Sciatic nerve (tissue), 2 donors: ENCODE data around the gene HELLS. TPM values are rescaled to one million over a fixed set of nuclear protein-coding genes. Genes with fewer than 3 reads are reported as not detected.
A peak's percentile ranks its signal among the peaks of the same experiment; 100 is the strongest.
"Not testable (repeated sequence)": the region's sequence is repeated elsewhere in the genome, so short reads cannot be mapped to it uniquely, and the experiment has no call there.

ENCODE experiments used
- ATAC-seq: fragments of 200-7000 bp; cut with Tn5 transposase; one replicate; pipeline ENCODE4 v1.9.1; 2020; ENCODE audit warnings: mild to moderate bottlenecking, moderate library complexity
- DNase-seq: peaks from one replicate; pipeline ENCODE4 v3.0.0-alpha.2; 2020; ENCODE audit warnings: low spot score
- intact Hi-C: fragments of 100-400 bp; cut with DNase I; formaldehyde crosslinking; loops from one replicate; pipeline ENCODE4 v1.14.2; 2022
- total RNA-seq: library from RNA; stranded (reverse); fragmentation: NEBNext Ultra II Directional; extraction: Animal tissue kit (Norgen Biotek cat#: 25700); gene quantifications from one replicate; pipeline ENCODE4 v1.2.1, GENCODE V29; 2021
- donor health status: DM: no; HTN: no; CAD: no.
- donor health status: DM: no; HTN: no; CAD: no.

Gene HELLS
- total RNA-seq, result 6.2 TPM

DNA sequence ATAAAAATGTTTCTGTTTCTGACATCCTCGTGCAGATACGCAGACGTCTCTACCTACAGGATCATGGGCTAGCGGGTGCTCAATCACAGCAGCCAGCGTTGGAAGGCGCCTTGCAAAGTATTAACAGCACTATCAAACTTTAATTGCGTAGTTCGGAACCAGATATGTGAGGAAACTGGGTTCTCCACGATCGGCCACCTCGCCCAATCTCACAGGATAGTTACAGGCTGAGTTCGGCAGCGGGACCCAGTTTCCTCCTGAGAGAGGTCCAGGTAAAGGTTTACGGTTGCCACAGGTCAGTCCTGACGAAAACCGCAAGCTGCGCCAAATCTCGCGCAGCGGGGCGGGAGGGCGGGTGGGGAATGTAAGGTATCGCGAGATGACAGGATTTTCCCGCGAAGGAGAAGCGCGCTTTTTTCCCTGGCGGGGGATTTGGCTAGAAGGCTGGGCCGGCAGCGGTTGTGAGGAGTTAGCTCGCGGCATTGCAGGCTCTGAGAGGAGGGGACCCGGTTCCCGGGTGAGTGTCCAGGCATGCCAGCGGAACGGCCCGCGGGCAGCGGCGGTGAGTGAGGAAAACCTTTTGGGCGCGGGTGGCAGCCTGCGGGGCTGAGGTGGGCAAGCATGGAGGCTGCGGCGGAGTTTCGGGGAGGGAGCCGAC lies at the start of gene HELLS:
TSS of gene HELLS (plus strand) at position 398 of the 658 bp plus-strand sequence. CDS start at position 532, 134 bp downstream.
- ATAC-seq (peak; percentile 94), DNase-seq (peak; percentile 85)
- intact Hi-C loops, result no loop called here

DNA sequence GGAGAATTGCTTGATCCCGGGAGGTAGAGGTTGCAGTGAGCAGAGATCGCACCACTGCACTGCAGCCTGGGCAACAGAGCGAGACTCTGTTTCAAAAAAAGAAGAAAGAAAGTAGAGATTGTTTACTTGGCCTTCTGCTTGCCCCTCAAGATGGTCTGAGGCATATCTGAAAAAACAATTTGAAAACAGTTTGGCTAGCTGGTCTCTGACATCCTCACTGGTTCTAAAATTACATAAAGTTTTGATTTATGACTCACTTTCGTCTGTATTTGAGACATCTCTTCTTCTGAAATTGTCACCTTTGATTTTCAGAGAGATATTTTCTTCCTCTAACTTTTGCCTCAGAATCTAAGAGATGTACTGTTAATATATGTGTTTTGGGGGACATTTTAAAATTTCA lies 49.6 kb upstream of the HELLS start:
- no peak for DNase-seq
- intact Hi-C loops, result no loop called here
- ATAC-seq, result no peak

DNA sequence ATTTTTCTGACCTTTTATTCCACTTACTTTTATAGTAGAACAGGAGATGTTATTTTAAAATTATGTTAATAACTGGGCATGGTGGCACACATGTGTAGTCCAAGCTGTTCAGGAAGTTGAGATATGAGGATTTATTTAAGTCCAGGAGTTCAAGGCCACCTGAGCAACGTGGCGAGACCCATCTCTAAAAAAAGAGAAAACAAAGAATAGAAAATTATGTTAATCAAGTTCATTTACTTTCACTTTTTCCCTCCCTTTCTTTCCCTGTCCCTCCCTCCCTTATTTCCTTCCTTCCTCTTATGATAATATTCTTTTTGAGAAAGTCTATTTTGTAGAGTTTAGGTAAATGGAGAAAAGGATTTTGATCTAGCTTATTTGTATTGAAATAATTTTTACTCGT lies 48.9 kb upstream of the HELLS start:
- no peak for ATAC-seq
- no peak for DNase-seq
- intact Hi-C loops, result no loop called here

DNA sequence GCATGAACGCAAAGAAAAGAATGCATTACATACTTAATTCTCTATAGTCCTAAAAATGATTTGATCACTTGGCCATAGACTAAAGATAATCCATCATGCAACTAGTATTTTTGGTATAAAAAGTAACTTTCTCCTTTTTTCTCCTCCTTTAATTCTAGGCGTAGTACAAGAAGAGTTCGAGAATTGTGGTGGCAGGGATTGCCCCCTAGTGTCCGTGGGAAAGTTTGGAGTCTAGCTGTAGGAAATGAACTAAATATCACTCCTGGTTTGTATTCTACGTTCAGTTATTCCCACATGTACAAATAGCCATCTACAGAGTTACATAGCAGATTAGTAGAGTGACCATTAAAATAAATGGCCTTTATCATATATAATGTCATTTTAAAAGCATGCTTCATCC lies 45.5 kb upstream of the HELLS start:
- ATAC-seq (no peak), DNase-seq (no peak)
- intact Hi-C loops, result no loop called here

DNA sequence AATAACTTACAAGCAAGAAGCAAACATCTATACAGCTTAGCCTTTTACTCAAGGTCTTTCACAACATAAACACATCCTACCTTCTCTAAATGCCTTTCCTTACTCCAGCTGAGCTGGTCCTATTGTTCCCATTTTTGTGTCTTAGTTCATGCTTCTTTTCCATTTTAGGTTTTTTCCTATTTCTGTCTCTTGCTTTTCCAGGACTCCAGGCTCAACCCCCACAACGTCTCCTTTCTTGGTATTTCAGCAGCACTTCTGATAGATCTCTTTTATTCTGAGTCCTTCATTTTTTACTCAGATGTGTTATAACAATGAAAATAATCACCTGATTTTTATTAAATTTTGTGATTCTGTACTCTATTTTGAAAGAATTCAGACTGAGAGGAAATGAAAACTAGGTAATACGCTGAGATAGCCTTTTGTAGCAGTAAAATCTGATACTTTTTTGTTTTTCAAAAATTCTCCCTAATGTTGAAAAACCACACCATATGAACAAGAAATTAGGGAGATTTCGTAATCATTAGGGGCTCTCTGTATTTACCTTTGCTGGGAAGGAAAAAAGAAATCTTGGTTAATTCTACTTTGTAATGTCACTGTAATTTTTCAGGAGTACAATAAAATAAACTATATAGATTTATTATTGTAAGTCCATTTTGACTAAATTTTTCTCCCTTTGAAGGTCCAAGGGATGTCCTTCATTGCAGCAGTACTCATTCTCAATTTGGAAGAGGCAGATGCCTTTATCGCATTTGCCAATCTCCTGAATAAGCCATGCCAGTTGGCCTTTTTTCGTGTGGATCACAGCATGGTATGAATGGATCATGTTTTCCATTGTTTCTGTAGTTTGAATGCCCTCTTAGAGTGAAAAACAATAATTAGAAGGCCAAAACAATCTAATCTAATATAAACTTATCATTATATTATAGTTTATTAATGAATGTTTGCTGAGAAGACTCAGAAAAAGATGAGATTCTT lies 24.0 kb upstream of the HELLS start:
- intact Hi-C loops, result no loop called here
- no peak for ATAC-seq
- no peak for DNase-seq

DNA sequence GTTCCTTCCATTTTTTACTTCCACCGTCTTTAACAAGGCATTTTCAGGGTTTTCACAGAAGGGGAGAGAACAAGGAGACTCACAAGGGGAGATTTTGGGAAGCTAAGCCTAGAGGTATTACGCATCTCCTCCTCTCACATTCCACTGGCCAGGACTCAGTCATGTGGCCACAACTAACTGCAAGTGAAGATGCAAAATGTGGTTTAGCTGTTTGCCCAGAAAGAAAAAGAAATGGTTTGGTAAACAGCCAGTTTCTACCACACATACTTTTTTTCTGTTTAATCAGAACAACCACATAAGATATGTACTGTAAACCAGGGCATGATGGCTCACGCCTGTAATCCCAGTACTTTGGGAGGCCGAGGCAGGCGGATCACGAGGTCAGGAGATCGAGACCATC lies 21.4 kb upstream of the HELLS start:
- intact Hi-C loops, result no loop called here
- ATAC-seq, result no peak

DNA sequence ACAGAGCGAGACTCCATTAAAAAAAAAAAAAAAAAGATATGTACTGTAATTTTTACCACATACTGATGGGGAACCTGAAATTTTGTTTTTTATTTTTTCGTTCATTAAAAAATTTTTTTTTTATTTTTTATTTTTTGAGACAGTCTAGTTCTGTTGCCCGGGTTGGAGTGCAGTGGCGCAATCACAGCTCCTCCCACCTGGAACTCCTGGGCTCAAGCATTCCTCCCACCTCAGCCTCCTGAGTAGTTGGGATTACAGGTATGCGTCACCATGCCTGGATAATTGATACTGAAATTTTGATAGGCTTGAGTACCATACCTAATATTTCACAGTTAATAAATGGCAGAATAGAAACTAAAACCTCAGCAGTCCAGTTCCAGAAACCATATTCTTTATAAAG lies 20.9 kb upstream of the HELLS start:
- ATAC-seq (no peak), DNase-seq (no peak)
- intact Hi-C loops, result no loop called here

More for the DNA sequence above, 21.4 kb upstream of the HELLS start:
- no peak for DNase-seq

DNA sequence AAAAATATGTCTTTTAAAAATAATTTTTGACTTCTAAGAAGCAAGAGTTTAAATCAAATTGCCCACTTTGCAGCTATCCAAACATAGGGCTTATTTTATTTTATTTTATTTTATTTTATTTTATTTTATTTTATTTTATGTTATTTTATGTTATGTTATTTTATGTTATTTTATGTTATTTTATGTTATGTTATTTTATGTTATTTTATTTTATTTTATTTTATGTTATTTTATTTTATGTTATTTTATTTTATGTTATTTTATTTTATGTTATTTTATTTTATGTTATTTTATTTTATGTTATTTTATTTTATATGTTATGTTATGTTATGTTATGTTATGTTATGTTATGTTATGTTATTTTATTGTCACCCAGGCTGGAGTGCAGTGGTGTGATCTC lies 14.0 kb upstream of the HELLS start:
- intact Hi-C loops, ATAC-seq, DNase-seq: not testable (repeated sequence)

DNA sequence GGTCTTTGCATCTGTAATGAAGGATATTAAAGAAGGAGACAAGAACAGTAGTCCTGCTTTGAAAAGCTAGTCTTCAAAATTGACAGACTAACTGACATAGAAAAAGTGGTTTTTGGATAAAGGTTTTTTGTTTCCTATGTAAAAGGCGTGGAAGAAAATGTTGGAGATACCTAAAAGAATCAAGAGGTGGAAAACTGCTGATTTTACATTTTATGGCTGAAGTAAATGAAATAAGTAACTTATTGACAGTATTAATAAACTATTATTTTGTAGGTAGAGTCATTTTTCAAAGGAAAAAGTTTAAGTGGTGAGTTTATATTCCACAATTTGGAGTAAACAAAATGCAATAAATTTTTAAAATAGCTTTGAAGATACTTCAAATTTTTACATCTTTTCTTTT lies 12.6 kb upstream of the HELLS start:
- ATAC-seq (no peak), DNase-seq (no peak)
- intact Hi-C loops, result no loop called here

DNA sequence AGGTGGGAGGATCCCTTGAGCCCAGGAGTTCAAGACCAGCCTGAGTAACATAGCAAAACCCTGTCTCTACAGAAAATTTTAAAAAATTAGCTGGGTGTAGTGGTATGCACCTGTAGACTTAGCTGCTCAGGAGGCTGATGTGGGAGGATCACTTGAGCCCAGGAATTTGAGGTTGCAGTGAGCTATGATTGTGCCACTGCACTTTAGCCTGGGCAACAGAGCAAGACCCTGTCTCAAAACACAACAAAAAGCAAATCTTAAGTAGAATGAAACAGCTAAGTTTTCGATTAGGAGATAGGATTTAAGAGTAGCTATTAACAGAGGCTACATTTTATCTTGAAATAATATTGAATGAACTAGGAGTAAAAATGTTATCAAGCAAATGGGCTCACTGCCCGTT lies 3.3 kb upstream of the HELLS start:
- intact Hi-C loops, DNase-seq, ATAC-seq: not testable (repeated sequence)

DNA sequence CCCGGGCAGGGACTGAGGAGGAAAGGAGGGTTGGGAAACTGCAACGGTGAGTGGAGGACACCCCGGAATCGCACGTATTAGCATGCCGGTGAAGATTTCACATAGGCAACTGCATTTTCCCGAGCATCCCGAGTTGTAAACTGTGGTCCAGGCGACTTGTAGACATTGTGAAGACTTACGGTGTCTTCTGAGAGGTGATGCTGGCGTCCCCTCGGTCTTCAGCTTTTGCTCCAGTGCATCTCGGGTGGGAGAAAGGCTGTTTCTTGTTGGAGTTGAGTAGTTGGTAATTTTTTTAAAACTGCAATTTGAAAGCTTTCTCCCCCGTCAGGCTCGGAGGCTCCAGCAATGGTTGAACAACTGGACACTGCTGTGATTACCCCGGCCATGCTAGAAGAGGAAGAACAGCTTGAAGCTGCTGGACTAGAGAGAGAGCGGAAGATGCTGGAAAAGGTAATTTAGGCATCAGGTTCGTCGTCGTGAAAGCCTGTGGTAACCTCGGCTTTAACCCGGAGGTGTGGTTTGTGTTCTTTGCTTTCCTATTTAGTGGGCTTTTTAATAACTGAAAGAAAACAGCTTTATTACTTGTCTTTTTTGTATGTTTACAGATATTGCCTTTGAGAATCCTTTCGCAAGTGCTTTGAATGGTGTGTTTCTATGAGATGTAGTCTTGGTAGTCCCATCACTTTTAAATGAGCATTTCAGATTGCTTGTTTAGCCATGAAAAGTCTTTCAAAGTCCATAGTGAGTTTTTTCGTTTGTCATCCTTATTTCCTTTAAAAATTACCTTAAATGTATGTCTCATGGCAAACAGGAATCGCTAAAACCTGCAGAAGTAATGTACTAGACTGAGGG lies 687 bp downstream of the HELLS start:
- ATAC-seq (peak; percentile 33), DNase-seq (no peak)
- intact Hi-C loops, result no loop called here

DNA sequence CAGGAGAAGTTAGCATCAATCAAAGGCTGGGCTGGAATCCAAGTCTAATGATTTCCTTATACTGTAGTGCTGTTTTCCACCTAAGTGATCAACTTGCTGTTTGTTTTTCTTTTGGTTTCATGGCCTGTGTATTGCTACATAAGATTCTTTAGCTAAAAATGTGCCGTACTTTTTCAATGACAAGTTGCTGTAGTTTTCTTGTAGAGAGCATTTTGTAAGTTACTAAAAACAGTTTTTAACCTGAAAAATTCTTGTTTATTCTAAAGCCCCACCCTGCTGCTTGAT lies 1.3 kb downstream of the HELLS start:
- intact Hi-C loops, result no loop called here
- ATAC-seq (no peak), DNase-seq (no peak)

DNA sequence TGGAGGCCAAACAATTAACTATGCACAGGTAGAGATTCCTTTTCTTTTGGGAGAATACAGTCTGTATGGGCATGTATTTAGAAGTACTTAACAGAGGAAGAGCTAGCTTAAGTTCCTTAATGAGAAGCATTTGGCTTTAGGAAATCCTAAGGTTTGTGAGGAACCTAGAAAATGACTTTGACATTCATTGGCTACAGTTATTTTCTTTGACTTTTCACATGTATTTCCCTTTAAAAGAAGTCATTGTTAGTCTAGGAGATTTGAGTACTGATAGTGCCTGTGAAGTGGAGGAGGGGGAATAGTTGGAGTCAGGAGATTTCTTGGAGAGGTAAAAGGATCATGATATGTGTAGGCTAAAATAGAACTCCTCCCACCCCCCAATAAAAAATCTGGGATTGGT lies 3.6 kb downstream of the HELLS start:
- no peak for DNase-seq
- ATAC-seq, result no peak
- intact Hi-C loops, result no loop called here

DNA sequence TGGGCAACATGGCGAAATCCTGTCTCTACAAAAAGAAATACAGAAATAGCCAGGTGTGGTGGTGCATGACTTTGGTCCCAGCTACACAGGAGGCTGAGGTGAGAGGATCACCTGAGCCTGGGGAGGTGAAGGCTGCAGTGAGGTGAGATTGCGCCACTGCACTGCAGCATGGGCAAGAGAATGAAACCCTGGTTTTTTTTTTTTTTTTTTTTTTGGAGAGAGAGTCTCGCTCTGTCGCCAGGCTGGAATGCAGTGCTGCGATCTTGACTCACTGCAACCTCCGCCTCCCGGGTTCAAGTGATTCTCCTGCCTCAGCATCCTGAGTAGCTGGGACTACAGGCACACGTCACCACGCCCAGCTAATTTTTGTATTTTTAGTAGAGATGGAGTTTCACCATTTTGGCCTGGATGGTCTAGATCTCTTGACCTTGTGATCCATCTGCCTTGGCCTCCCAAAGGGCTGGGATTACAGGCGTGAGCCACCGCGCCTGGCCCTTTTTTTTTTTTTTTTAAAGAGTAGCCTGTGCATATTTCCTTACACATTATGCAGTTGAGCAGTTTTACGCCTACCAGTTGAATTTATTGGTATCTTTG lies 22.2 kb downstream of the HELLS start:
- intact Hi-C loops, ATAC-seq, DNase-seq: not testable (repeated sequence)

DNA sequence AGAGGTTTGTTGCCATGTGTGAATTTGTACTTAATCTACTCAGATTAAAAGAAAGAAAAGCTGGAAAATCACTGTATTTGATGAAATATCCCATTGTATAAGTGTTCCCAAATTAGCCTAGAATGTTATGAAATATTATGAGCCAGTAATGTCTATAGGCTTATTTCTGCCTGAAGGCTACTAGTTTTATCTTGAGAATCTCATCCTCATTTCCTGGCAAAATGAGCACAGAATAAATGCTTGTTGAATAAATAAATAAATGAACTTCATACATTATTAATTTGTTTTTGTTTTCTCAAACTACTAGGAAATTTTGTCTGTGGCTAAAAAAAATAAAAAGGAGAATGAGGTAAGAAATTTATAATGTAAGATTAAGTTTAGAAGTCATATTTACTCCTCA lies 25.5 kb downstream of the HELLS start:
- DNase-seq, result no peak
- intact Hi-C loops, result no loop called here
- ATAC-seq, result no peak

DNA sequence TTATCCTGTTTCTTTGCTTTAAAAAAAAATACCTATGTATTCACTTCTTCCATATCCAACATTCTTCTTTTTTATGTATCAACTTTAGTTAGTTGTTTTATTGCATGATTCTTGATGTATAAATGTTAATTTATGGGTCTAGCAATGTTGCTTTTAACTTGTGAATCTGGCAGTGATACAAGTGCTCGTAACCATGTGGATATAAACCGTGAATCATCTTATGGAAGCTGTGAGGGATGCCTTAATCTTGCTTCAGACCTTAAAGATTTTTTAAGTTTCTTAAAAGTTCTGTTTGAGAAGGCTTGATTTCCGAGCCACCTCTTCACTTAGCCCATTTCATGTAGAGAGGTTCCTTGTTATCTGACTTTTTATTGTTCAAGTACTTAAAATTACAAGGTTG lies 25.9 kb downstream of the HELLS start:
- ATAC-seq, result no peak
- no peak for DNase-seq
- intact Hi-C loops, result no loop called here

DNA sequence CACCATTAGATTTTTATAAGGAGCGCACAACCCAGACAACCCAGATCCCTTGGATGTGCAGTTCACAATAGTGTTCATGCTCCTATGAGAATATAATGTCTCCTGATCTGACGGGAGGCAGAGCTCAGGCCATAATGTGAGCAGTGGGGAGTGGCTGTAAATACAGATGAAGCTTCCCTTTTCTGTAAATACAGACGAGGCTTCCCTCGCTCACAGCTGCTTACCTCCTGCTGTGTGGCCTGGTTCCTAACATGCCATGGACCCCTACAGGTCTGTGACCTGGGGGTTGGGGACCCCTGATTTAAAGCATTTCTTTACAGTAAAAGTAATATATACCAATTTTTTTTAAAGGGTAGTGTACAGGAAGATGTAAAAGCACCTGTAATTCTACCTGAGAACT lies 33.2 kb downstream of the HELLS start:
- DNase-seq, result no peak
- intact Hi-C loops, result no loop called here
- ATAC-seq, result no peak

DNA sequence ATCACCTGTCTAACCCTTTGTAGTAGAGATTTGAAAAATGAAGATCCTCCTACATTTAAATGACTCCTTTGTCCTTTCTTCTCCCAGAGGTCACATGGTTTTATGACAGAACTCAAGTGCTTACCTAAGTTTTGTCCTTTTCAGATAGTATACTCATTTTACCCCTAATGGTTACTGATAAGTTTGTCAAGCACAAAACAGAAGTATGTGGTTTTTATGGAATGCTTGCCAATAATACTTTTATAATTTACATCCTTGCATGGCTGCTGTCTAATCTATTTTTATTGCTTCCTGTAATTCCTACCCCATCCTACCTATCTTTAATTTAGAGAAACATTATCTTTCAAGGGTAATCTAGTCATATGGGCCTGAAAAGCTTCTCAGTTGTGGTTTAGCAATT lies 37.5 kb downstream of the HELLS start:
- intact Hi-C loops, result no loop called here
- ATAC-seq, result no peak
- no peak for DNase-seq

DNA sequence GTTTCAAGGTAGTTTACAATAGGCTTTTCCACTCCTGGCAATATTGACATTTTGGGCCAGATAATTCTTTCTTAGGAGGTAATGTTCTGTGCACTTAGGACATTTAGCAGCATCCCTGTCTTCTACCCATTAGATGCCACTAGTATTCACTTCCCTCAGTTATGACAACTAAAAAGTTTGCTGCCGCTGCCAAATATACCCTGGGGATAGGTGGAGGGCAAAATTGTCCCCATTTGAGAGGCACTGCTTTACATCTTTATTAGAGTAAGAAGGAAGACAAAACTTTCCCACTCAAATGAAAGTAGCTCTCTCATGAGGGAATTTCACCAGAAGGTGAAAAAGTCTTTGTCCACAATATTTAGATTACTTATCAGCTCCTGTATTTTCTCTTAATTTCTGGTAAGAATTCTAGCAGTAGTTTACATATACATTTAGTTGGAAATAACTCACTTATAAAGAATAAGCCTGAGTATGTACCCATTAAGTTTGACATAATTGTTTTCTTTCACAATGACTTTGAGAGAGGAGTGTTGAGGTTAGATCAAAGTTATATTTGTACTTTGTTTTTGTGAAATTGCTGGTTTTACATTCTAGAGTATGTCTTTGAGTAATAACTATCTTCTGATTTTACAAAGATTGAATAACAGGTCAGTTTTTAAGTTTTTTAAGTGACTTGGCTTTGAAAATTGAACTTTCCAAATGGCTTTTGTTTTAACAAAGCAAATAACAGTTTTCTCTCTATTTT lies 46.0 kb downstream of the HELLS start:
- ATAC-seq, result no peak
- DNase-seq, result no peak
- intact Hi-C loops, result no loop called here
